Glomerular visceral epithelial cell (primary cell): ENCODE measurements around the gene GBP7.
"Not testable (repeated sequence)": the region's sequence is repeated elsewhere in the genome, so short reads cannot be mapped to it uniquely, and the experiment has no call there.

ENCODE experiments used
- DNase-seq: peaks from one replicate; pipeline ENCODE4 v3.0.0-alpha.2; 2016; ENCODE audit errors: extremely low spot score

The GBP7 gene, protein sequence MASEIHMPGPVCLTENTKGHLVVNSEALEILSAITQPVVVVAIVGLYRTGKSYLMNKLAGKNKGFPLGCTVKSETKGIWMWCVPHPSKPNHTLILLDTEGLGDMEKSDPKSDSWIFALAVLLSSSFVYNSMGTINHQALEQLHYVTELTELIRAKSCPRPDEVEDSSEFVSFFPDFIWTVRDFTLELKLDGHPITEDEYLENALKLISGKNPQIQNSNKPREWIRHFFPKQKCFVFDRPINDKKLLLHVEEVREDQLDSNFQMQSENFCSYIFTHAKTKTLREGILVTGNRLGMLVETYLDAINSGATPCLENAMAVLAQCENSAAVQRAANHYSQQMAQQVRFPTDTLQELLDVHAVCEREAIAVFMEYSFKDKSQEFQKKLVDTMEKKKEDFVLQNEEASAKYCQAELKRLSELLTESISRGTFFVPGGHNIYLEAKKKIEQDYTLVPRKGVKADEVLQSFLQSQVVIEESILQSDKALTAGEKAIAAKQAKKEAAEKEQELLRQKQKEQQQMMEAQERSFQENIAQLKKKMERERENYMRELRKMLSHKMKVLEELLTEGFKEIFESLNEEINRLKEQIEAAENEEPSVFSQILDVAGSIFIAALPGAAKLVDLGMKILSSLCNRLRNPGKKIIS

DNA sequence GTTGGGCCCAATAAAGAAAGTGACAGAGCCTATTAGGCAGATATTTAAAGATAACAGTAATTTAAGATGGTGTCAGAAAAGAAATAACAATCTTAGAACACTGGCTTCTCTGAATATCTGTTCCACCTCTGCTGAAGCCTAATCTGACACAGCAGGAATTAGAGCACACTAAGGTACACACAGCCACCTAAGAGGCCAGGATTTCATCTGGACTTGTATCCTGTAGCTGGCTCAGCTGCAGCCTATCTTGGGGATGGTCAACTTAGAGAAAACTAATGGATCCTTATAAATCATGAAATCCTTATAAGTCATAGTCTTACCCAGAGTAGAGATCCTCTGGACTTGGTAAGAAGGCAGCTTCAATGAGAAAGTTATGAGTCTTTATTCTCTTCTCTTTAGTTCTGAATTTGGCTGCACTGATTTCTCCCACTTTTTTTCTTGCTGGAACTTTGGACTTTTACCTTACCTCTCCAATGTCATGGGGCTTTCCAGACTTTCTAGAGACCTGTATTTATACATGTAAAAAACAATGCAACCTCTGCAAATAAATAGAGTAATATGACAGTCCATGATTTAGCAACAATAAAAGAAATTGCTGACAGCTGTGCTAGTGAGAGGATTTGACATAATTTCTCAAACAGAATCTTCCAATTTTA, at the start of gene GBP7:
TSS of gene GBP7 (minus strand) at position 403 of the 656 bp plus-strand sequence. CDS start 4,068 bp downstream, outside the sequence.
- DNase-seq = no peak

DNA sequence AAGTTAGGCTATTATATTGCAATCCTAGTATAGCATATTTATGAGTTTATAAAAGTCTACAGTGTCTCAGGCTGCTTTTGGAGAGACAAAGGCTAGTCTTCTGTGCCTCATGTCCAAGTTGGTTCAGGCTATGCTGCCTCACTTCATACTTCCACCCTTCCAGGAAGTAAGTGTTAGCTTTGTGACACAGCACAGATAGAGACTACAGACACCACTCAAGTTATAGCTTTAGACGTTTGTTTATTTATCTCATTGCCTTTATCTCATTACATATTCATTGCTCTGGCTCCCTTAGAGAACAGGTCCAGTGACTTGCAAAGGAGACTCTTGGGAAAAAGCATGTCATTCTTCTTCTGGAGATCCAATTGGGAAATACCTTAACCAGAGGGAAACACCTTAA, 45.5 kb upstream of the GBP7 start:
- no peak for DNase-seq

DNA sequence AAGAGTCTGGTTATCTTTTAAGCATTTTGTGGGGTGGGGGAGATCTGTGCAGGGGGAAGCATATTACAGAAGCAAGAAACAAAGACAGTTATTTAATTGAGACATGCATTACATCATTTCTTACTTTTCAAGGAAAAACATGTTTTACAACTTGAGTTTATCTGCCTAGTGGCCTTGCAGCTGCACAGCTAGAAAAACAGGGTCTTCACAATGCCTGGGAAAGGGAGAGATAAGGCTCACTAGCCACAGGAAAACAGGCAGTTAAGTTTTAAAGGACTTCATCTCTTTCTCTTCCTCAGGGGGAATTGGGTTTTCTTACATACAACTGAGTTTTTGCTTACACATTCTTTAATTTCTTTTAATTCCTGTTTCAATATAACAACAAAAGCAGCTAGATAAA, 44.0 kb upstream of the GBP7 start:
- not testable (repeated sequence) for DNase-seq

DNA sequence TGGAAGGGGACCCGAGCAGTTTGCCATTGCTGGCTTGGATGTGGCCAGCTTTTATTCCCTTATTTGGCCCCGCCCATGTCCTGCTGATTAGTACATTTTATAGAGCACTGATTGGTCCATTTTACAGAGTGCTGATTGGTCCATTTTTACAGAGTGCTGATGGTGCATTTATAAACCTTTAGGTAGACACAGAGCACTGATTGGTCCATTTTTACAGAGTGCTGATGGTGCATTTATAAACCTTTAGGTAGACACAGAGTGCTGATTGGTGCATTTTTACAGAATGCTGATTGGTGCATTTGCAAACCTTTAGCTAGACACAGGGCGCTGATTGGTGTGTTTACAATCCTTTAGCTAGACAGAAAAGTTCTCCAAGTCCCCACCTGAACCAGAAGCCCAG, 43.1 kb upstream of the GBP7 start:
- not testable (repeated sequence) for DNase-seq

DNA sequence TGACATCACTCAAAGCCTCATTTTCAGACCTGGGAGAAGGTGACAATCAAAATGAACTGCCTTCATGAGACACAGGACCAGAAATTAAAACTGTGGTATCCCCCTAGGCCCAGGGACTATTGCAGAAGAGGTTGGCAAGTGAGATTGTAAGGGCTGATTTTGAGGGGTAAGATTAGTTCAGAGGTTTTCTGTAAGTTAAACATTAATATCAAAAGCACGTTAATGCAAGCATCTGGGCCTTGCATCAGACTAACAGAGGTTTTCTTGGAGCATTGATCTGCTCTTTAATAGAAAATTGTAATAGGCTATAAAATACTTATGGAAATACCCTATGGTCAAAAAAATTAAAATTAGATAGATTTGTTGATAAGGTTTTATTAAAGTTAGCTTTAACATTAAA, 37.5 kb upstream of the GBP7 start:
- DNase-seq = no peak

DNA sequence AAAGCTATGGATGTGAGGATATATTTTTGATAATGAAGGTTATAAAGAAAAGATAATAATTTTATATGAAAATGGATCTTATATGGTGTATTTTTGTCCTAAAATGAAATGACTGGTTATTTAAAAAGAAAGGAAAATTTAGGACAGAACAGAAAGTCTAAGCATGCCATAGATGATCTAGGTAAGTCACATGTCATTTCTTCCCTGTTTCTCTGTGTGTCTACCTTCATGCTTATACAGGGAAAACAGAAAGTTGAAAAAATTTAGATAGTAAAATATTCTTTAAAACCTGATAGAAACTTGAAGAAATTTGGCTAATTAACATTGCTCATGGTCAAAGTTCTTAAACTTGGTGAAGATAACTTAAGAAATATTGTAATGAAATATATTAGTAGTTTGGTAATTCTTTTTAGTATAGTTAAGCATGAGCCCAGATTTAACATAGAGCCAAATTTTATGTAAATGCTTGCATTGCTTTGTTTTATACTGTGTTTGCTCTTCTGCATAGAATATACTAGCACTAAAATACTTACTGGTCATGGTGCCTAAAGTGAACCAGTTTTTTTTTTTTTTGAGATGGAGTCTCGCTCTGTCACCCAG, 35.3 kb upstream of the GBP7 start:
- DNase-seq = no peak

DNA sequence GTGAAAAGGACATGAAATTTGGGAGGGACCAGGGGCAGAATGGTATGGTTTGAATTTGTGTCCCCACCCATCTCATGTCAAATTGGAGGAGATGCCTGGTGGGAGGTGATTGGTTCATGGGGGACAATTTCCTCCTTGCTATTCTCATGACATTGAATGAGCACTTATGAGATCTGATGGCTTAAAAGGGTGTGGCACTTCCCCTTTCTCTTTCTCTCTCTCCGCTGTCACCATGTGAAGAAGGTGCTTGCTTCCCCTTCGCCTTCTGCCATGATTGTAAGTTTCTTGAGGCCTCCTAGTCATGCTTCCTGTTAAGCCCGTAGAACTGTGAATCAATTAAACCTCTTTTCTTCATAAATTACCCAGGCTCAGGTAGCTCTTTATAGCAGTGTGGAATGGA, 30.6 kb upstream of the GBP7 start:
- DNase-seq = no peak

DNA sequence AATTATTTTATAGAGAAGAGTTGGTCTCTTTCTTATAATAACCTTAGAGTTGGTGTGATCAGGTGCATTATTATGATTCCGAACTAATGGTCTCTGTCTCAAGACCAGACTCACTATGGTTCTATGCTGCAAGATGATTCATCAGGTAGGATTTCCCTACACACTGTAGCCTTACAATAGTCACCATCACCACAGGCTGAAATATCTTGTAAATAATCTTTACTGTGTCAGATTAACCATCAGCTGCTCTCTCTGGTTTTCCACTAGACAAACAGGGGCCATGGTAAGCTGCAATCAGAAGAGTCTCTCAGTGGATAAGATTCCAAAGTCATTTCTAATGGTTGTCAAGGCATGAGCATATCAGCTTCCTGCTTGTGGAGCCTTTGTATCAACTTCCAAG, 27.4 kb upstream of the GBP7 start:
- no peak for DNase-seq

DNA sequence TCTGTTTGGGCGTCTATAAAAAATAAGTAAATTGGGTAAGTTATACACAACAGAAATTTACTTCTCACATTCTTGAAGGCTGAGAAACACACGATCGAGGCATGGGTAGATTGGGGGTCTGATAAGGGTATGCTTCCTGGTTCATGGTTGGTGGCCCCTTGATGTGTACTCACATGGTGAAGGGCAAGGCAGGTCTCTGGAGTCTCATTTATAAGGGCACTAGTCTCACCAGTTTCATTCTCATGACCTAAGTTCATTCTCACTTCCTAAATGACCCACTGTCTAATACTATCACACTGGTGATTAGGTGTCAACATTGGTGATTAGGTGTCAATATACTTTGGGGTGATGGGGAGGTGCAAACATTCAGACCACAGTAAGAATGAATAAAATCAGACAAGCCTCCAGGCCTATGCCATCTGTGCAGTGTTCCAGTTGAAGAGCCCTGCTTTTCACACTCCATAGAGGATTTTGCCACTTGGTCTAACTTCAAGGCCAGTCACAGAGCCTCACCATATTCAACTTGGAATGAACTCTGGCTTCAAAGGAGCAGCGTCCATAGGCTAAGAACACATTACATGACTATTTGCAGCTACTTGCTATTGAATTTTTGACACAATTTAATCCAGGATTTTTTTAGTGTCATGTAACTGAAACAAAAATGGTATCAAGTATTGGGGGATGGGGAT, 25.4 kb upstream of the GBP7 start:
- DNase-seq = no peak

DNA sequence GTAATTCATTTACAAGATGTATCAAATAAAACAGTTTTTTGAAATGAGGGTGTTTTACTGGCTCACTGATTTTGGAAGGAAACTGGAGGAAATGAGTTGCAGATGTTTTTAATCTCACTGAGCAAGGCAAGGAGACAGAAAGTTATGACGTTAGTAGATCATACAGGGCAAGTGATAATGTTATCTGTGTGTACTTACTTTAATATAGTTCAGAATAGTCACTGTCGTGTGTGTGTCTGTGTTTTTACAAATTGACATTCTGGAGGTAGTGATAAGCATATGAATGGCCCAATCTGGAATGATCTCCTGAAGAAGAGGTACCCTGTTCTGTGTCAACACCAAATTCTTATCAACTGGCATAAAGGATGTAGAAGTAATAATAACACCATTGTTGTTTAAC, 24.9 kb upstream of the GBP7 start:
- DNase-seq = no peak

DNA sequence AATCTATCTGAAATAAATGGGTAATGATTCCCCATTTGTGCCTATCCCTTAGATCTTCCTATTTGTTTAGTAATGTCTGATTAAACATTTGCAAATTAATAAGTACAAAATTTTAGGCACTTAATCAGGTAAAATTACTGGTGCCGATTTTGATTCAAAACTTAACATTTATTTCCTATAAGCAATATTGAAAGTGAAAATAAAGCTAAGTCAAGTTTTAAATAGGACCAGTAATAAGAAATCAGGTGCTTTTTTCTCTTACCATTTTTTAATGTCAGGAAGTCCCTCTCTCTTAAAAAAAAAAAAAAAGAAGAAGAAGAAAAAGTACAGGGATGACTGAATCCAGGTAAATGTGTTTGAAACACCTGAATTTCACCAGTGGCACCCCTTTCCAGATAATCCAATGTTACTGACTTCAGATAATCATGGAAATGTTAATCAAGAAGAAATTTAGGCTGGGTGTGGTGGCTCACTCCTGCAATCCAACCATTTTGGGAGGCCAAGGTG, 23.8 kb upstream of the GBP7 start:
- no peak for DNase-seq

DNA sequence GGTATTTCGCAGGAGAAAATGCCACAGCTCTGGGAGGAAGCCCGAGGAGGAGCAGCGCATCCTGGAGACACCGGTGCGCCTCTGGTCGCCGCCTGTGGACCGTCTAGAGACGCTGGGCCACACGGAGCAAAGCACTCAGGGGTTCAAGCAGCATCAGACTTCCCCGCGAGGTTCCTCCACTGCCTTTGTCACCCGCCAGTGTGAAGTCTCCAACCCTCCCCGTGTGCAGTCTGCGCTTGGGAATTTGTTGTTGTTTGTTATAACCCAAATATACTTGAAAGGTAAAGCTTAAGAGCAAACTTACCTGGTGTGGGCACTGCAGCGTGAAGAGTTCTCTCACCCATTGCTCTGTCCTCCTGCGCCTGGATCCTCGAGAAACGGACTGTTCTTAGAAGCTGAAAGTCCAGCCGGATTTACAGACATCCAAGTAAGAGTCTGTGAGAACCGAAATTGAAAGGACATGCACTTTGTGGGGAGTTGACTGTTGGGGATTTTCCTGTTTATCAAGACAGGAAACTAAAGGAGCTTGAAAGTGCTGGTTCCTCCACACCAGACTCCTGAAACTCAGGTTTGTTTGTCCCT, 22.8 kb upstream of the GBP7 start, which contains the start of gene GBP4:
TSS of gene GBP4 (minus strand) at position 452 of the 582 bp plus-strand sequence. CDS start at position 344, 108 bp downstream.
- peak; percentile 5 for DNase-seq

DNA sequence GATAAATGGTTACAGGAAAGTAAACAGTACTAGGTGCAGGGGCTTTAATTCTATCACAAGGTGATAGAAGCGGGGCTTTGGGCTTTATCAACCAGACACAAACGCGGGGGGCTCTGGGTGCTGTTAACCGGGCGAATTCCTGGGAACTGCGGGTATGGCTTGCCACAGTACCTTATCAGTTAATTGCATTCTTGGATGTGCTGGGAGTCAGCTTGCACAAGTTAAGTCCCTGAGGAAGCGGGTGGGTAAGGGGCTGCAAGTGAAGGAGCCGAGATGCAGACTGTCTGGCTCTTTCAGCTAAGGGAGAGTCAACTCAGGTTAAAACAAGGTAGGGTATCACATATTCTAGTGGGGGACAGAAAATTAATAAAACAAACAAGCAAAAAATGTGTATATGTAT, 22.3 kb upstream of the GBP7 start:
- no peak for DNase-seq

DNA sequence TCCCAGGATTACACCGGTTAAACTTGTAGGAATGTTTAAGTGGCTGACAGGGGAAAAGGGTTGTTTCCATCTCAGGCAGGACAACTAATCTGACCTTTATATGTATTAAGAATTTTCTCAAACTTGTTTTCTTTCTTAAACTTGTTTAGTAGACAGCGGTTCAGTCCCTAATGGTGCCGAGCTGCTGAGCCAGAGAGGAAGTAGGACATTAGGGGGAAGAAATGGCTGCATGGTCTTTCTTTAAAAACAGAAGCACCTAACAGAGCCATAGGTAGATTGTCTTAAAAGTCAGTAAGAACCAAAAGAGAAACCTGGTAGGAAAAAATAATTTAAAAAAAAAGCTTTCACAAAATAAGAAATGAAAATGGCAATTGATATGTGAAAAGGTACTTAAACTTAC, 19.7 kb upstream of the GBP7 start:
- DNase-seq = no peak

DNA sequence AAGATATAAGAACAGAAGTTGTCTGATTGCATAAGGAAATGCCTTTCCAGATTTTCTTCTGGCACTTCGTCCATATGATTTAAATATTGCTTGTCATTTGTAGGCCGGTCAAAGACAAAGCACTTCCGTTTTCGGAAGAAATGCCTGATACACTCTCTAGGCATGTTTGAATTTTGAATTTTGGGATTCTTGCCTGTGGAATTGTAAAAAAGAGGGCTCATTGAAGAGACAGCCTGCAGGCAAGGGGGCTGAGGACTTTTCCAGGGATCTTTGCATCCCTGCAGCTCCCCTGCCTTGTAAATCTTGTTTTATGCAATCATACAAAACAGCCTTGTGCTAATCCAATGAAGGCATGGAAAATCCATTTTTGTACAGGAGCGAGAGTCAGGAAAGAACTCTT, 15.5 kb upstream of the GBP7 start:
- no peak for DNase-seq

DNA sequence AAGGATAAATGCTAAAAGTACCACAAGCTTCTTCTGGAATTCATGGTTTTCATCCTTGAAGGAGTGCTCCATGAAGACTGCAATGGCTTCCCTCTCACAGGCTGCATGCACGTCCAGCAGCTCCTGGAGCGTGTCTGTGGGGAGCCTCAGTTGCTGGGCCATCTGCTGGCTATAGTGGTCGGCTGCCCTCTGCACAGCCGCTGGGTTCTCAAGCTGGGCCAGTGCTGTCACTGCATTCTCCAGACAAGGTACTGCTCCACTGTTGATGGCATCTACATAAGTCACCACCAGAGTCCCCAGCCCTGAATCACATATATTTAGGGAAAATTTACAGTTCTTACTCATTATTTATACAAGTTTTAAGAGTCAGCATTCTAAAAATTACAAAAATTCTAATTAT, 14.2 kb upstream of the GBP7 start:
- no peak for DNase-seq

DNA sequence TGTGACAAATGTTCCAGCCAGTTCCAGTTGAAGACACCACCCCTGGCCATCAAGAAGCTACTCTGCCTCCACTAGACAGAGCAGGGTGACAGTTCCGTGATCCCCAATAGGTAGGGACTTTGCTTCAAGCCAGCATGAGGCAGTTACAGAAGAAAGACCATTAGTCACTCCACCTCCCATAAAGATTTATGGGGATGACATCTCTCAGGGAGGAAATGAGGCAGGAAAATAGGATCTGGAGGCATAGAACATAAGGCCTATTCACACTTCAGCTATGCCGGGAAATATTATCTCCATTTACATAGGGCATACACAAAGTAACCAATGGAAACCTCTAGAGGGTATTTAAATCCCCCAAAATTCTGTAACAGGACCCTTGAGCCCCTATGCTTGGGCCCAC, 3.5 kb upstream of the GBP7 start:
- no peak for DNase-seq

DNA sequence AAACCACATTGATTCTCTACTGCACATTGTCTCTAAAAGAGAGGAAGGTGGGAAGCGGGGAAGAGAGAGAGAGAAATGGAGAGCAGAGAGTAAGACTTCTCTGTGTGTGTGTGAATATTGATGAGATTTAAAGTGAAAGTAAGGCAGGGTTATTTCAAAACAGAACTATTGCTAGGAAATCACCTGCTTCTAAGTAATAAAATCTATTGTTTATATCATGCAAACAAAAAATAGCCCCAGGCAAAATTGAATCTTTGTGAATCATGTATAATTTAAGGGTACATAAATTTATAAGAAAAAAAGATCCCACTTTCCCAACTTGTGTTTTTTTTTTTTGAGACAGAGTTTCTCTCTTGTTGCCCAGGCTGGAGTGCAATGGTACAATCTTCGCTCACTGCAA, 1.2 kb upstream of the GBP7 start:
- DNase-seq = no peak

DNA sequence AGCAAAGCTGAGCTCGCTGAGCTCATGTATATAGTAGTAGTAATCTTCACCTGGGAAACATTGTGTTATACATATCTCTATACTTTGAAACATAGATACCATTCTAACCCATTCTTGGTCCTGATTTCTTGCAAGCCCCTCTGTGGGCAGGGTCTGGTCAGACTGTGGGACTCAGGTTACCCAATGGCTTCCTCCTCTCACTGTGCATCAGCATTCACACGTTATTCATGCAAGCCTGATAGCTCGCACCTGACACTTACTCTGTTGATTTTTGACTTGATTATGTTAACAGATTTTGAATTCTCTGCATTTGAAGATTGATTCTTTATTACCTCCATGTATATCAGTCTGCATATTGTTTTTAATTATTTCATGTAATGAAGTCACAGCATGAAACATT, 1.3 kb downstream of the GBP7 start:
- DNase-seq = no peak

DNA sequence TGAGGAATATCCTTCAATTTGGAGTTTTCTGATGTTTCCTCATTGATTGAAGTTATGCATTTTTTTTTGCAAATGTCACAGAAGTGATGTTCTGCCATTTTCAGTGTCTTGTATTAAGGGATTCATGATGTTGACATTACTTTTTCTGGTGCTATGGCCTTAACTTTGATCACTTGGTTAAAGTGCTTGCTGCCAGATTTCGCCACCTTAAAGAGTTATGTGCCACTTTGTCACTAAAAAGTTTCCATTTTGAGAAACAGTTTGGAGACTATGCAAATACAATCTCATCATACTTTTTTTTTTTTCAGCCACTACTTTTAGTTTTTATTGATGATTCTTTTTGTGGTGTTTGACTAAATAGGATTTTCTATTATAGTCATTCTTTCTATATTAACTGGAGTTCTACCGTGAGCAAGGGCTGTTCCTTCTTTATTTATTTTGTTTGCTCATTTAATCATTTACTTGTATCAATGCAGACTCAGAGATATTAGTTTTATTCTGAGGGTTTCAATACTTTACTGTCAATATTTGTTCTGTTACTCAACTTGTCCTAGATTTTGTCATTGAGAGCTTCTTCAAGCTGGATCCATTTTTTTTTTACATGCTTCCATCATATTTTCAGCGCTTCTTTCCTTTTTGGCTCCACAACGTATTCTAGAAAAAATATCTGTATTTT, 3.2 kb downstream of the GBP7 start:
- DNase-seq = no peak

DNA sequence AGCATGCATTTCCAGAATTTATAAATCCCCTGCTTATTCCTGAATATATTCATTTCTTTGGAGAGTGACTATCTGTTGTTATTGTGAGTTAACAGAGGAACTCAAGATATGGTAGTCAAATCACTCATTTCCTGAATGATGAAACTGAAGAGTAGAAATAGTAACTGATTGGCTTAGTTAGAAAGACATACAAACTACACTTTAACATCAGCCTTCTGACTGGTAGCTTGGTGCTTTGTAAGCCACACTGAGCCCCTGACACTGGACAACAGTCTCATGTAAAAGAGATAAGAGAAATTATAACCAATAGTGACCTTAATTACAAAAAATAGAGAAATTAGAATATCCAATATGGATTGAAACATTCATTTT, 4.8 kb downstream of the GBP7 start:
- DNase-seq = no peak
